NCI-H460 (cell line): ENCODE data around the gene EFNA4. TPM values are rescaled to one million over a fixed set of nuclear protein-coding genes. Genes with fewer than 3 reads are reported as not detected.
"Not testable (repeated sequence)": the region's sequence is repeated elsewhere in the genome, so short reads cannot be mapped to it uniquely, and the experiment has no call there.

Source experiments
- DNase-seq: peaks from one replicate; pipeline ENCODE4 v3.0.0-alpha.2; 2016; ENCODE audit warnings: low read depth; ENCODE audit errors: extremely low read depth
- total RNA-seq: library from RNA; depleted of rRNA; stranded (reverse); fragments of >200 nt; shearing (Covaris generic); gene quantifications from 2 replicates; pipeline ENCODE4 v1.2.3, GENCODE V29; 2014; rRNA removed

EFNA4 gene
- total RNA-seq, 1 experiment from 2014 or later: 12.1 TPM

DNA sequence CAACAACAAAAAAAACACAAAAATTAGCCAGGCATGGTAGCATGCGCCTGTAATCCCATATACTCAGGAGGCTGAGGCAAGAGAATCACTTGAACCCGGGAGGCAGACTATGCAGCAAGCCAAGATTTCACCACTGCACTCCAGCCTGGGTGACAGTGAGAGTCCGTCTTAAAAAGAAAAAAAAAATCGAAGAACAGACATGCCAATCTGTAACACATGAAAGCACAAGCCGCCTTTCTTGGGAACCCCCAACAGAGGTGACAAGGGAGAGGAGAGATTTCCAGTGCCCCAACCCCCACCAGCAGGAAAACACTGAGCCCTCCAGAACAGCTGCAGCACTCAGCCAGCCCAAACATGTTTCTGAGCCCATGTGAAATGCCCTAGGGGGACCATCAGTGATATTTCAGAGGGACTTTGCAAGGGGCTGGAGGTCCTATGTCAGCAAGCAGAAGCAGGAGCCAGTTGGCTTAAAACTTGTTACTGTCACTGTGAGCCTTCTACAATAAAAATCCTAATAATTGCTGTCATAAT lies 50.0 kb downstream of the EFNA4 start:
- no peak for DNase-seq

GRCh38 chr1:155116113-155116764 lies 52.7 kb downstream of the EFNA4 start:
- DNase-seq: no peak

- DNase-seq: no peak
Measured at GRCh38 chr1:155117610-155118009, 54.1 kb downstream of the EFNA4 start.

- not testable (repeated sequence) for DNase-seq
Measured at GRCh38 chr1:155118090-155118489, 54.5 kb downstream of the EFNA4 start.

Other genes starting within 250 kb of the EFNA4 start
- gene KCNN3, start 193.5 kb upstream of the EFNA4 start, total RNA-seq: 0.40 and 0.61 TPM in 2 replicates
- gene PMVK, start 127.0 kb upstream of the EFNA4 start, total RNA-seq: 9.7 and 14.0 TPM in 2 replicates
- 24.7 and 25.6 TPM in 2 replicates for gene PBXIP1, start 107.6 kb upstream of the EFNA4 start, total RNA-seq
- 33.5 and 34.0 TPM in 2 replicates for gene PYGO2, start 102.0 kb upstream of the EFNA4 start, total RNA-seq
- 382 and 411 TPM in 2 replicates for gene SHC1, start 93.0 kb upstream of the EFNA4 start, total RNA-seq
- gene CKS1B, start 89.1 kb upstream of the EFNA4 start, total RNA-seq: 585 and 634 TPM in 2 replicates
- gene FLAD1, start 80.4 kb upstream of the EFNA4 start, total RNA-seq: 60.4 and 68.0 TPM in 2 replicates
- 0.84 TPM in 1 of 2 replicates, not detected in the other for gene LENEP, start 70.2 kb upstream of the EFNA4 start, total RNA-seq
- 52.8 and 68.3 TPM in 2 replicates for gene ZBTB7B, start 60.9 kb upstream of the EFNA4 start, total RNA-seq
- 0.45 and 1.6 TPM in 2 replicates for gene DCST2, start 30.0 kb upstream of the EFNA4 start, total RNA-seq
- not detected in 2 replicates for gene DCST1, start 29.9 kb upstream of the EFNA4 start, total RNA-seq
- 216 and 231 TPM in 2 replicates for gene ADAM15, start 12.4 kb upstream of the EFNA4 start, total RNA-seq
- gene EFNA3, start 15.1 kb downstream of the EFNA4 start, total RNA-seq: 10.1 and 12.6 TPM in 2 replicates
- 18.1 and 22.3 TPM in 2 replicates for gene EFNA1, start 64.1 kb downstream of the EFNA4 start, total RNA-seq
- gene SLC50A1, start 72.1 kb downstream of the EFNA4 start, total RNA-seq: 49.7 and 53.4 TPM in 2 replicates
- 49.8 and 50.9 TPM in 2 replicates for gene DPM3, start 76.8 kb downstream of the EFNA4 start, total RNA-seq
- 454 and 476 TPM in 2 replicates for gene KRTCAP2, start 109.6 kb downstream of the EFNA4 start, total RNA-seq
- 0.27 and 0.43 TPM in 2 replicates for gene TRIM46, start 110.1 kb downstream of the EFNA4 start, total RNA-seq
- 18.0 and 19.5 TPM in 2 replicates for gene THBS3, start 144.2 kb downstream of the EFNA4 start, total RNA-seq
- 69.7 and 72.8 TPM in 2 replicates for gene MTX1, start 145.0 kb downstream of the EFNA4 start, total RNA-seq
- 12.6 and 16.6 TPM in 2 replicates for gene ENTREP3, start 191.7 kb downstream of the EFNA4 start, total RNA-seq
- 116 and 121 TPM in 2 replicates for gene SCAMP3, start 198.6 kb downstream of the EFNA4 start, total RNA-seq
- gene CLK2, start 209.8 kb downstream of the EFNA4 start, total RNA-seq: 37.3 and 48.3 TPM in 2 replicates
- gene HCN3, start 213.7 kb downstream of the EFNA4 start, total RNA-seq: 1.4 and 1.6 TPM in 2 replicates
- gene PKLR, start 237.7 kb downstream of the EFNA4 start, total RNA-seq: not detected in 2 replicates
- gene FDPS, start 245.1 kb downstream of the EFNA4 start, total RNA-seq: 124 and 142 TPM in 2 replicates